HT1080 (cell line): ENCODE results near the gene SLC36A1. TPM values are rescaled to one million over a fixed set of nuclear protein-coding genes. Genes with fewer than 3 reads are reported as not detected.
A peak's percentile ranks its signal among the peaks of the same experiment; 100 is the strongest.
"Not testable (repeated sequence)": the region's sequence is repeated elsewhere in the genome, so short reads cannot be mapped to it uniquely, and the experiment has no call there.

Source experiments
- DNase-seq: peaks from one replicate; pipeline ENCODE4 v3.0.0-alpha.2; 2015; ENCODE audit warnings: low read depth
- total RNA-seq: library from RNA; depleted of rRNA; stranded (reverse); fragments of >200 nt; shearing (Covaris generic); gene quantifications from 2 replicates; pipeline ENCODE4 v1.2.3, GENCODE V29; 2014

SLC36A1 gene
- total RNA-seq, 1 experiment from 2014 or later = 10.6 TPM

- no peak for DNase-seq
Measured at GRCh38 chr5:151483176-151483575, 35.8 kb downstream of the SLC36A1 start.

DNA sequence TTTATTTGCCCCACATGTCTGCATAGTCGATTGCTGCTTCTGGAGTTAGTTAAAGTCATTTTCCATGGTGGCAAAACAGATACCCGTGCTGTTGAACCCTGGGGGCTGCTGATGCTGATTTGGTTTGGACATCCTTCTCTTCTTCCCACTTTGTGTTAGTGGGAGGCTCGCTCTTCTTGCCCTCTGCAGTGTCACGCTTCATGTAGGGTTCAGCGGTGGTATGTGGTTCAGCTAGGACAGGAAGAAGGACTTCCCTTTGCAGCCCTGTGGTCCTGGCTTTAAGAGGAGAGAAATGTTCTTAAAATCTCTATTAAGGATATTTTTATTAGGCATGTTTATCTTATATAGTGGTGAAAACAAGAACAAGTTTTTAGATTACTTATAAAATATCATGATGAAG, 36.2 kb downstream of the SLC36A1 start:
- no peak for DNase-seq

DNA sequence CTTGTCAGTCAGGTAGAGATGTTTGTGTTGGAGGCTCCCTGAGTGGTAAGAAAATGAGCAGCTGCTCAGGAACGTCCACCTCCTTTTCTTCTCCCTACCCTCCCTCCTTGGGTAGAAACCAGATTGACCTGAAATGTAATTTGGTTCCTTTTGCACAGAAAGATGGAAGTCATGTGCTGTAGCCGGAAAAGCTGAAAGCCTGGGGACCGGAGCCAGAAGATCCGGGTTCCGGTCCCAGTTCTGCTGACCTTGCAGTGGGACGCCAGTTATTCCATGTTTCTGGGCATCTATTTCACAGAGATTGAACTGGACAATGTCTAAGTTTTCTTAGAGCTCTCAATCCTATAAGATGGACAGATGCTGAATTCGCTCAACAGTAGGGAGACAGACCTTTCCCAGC, 40.1 kb downstream of the SLC36A1 start:
- DNase-seq = no peak

DNA sequence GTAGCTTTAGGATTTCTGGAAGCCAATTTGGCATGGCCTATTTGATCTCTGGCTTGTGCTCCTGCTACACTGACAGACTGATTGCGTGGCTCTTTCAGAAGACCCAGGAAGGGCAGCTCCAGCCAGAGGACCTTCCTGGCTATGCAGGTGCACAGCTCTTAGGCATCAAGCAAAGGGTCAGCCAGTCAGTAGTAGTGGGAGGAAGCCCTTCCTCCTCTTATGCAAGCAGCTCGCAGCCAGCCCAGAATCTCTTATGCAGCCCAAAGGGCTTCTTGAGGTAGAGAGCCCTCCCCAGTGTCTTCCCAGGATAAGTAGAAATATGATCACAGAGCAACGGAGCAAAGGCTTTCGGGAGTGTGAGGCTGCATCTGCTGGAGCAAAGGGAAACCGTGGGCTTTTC, 43.2 kb downstream of the SLC36A1 start:
- no peak for DNase-seq

- no peak for DNase-seq
Measured at GRCh38 chr5:151491062-151491461, 43.7 kb downstream of the SLC36A1 start.

DNA sequence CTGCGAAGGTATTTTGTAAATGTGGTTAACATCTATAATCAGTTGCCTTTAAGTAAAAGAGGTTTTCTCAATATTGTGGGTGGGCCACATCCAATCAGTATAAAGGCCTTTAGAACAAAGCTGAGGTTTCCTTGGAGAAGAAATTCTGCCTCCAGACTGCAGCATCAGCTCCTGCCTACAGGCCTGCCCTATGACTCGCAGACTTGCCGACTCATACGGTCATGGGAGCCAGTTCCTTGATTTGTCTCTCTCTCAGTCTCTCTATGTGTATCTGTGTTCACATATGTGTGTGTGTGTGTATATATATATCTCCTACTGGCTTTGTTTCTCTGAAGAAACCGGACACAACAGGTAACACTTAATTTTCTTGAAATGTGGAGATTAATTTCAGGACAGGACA, 45.3 kb downstream of the SLC36A1 start:
- DNase-seq = peak; percentile 57

GRCh38 chr5:151493665-151494064, 46.3 kb downstream of the SLC36A1 start:
- no peak for DNase-seq

- no peak for DNase-seq
Measured at GRCh38 chr5:151495320-151495719, 47.9 kb downstream of the SLC36A1 start.

- no peak for DNase-seq
Measured at GRCh38 chr5:151496041-151496484, 48.7 kb downstream of the SLC36A1 start.

DNA sequence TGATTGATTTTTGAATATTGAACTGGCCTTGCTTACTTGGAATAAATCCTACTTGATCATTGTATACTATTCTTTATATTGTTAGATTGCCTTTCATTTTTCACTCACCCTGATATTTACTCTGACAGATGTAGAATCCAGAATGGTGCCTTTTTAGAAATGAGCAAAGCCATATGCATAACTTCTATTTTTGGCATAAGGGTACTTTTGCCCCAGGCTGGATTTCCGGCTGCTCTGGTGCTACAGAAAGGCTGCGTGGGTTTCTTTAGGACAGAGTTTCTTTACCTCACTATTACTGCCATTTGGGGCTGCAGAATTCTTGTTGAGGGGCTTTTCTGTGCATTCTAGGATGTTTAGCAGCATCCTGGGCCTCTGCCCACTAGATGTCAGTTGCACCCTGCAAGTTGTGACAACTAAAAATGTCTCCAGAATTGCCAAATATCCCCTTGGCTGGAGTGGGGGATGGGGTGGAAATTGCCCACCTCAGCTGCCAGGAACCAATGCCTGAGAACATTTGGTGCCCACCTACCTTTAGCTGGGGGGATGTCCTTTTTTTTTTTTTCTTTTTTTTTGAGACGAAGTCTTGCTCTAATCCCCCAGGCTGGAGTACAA, 50.1 kb downstream of the SLC36A1 start:
- no peak for DNase-seq

- DNase-seq = no peak
Measured at GRCh38 chr5:151498395-151499155, 51.2 kb downstream of the SLC36A1 start.

- no peak for DNase-seq
Measured at GRCh38 chr5:151499501-151500035, 52.2 kb downstream of the SLC36A1 start.

GRCh38 chr5:151504006-151504405, 56.6 kb downstream of the SLC36A1 start:
- no peak for DNase-seq

GRCh38 chr5:151508308-151508707, 60.9 kb downstream of the SLC36A1 start:
- not testable (repeated sequence) for DNase-seq

GRCh38 chr5:151509231-151509630, 61.8 kb downstream of the SLC36A1 start:
- DNase-seq = peak; percentile 85

- no peak for DNase-seq
Measured at GRCh38 chr5:151509836-151510235, 62.4 kb downstream of the SLC36A1 start.

DNA sequence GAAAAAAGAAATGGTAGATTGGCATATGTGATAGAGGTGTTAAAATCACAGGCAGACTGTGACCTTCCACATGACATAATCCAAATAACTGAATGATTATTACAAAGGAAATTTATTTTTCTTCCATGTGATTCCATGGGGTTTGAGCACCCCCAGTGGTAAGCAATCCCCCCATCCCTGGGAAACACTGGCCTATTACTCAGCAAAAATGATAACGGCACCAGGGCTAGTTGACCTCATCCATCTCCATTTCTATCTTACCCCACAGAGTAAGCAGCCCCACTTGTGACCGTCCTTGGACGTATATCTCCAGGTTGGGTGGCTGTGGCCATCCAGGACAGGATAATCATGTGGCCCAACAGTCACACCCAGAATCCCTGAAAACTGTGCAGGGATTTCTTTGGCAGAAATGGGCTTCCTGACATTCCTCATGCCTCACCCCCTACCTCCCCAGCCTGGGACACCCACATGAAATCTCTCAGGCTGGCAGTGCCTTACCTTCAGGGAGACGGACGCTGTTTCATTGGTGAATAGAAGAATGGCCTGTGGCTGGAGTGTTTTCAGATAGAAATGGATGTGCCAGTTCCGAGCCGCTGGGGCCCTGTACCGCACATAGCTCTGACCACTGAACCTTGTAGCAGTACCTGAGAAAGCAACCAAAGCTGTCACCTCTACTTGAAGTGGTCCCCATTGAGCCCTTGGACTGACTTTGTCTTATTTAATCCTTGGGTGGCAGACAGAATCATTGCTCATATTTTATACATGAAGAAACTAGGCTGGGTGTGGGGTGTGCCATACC, 69.9 kb downstream of the SLC36A1 start:
- DNase-seq = no peak

- DNase-seq = no peak
Measured at GRCh38 chr5:151520294-151520693, 72.9 kb downstream of the SLC36A1 start.

DNA sequence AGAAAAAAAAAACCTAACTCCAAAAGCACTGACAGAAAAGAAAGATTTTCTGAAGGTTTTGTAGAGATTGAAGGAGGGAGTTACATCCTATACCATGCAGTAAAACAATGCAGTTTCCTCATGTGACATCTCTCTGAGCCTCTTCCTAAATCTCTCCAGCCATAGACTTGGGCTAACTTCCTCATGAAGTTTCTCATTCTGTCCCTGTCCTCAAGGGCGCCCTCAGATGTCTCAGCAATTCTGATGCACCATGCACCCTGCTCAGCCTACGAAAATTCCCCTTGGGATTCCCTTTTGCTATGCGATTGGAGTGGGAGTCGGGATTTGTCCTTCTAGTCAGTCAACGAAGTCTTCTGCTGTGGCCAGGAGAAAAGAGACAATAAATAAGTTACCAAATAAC, 74.8 kb downstream of the SLC36A1 start:
- DNase-seq = no peak

GRCh38 chr5:151523335-151523734, 75.9 kb downstream of the SLC36A1 start:
- DNase-seq = peak; percentile 77

GRCh38 chr5:151528153-151528552, 80.8 kb downstream of the SLC36A1 start:
- DNase-seq = no peak

- DNase-seq = no peak
Measured at GRCh38 chr5:151528996-151529395, 81.6 kb downstream of the SLC36A1 start.
